H9 (cell line): ENCODE measurements around the gene POLN. TPM values are rescaled to one million over a fixed set of nuclear protein-coding genes. Genes with fewer than 3 reads are reported as not detected.

ENCODE experiments used
- DNase-seq: peaks from one replicate; pipeline ENCODE4 v3.0.0-alpha.2; 2017
- H2AFZ ChIP-seq: one replicate; pipeline ENCODE4 v1.6.1; 2013; ENCODE audit warnings: mild to moderate bottlenecking, low read length, control low read depth, moderate library complexity
- H2AK5ac ChIP-seq: 2 replicates; pipeline ENCODE4 v1.6.1; 2013; ENCODE audit warnings: low read length, control low read depth, mixed read lengths; ENCODE audit not compliant: insufficient read length
- H2BK120ac ChIP-seq: one replicate; pipeline ENCODE4 v1.6.1; 2013; ENCODE audit warnings: low read depth, mild to moderate bottlenecking, low read length, control low read depth, inconsistent platforms; ENCODE audit not compliant: poor library complexity, severe bottlenecking
- H2BK12ac ChIP-seq: 2 replicates; pipeline ENCODE4 v1.6.1; 2013; ENCODE audit warnings: low read length, control low read depth, mixed read lengths, low read depth; ENCODE audit not compliant: insufficient read length
- H2BK15ac ChIP-seq: 2 replicates; pipeline ENCODE4 v1.6.1; 2013; ENCODE audit warnings: low read depth, low read length, control low read depth
- H2BK20ac ChIP-seq: one replicate; pipeline ENCODE4 v1.6.1; 2013; ENCODE audit warnings: low read depth, mild to moderate bottlenecking, low read length, control low read depth, inconsistent platforms; ENCODE audit not compliant: poor library complexity, severe bottlenecking
- H2BK5ac ChIP-seq: 2 replicates; pipeline ENCODE4 v1.6.1; 2013; ENCODE audit warnings: low read length, control low read depth, mixed read lengths; ENCODE audit not compliant: insufficient read length
- H3K14ac ChIP-seq: 2 replicates; pipeline ENCODE4 v1.6.1; 2013; ENCODE audit warnings: low read length, control low read depth; ENCODE audit not compliant: insufficient read depth
- H3K18ac ChIP-seq: 2 replicates; pipeline ENCODE4 v1.6.1; 2013; ENCODE audit warnings: low read depth, mild to moderate bottlenecking, mixed read lengths, low read length, control low read depth; ENCODE audit not compliant: insufficient read length
- H3K23ac ChIP-seq: 2 replicates; pipeline ENCODE4 v1.6.1; 2013; ENCODE audit warnings: low read length, control low read depth, mixed read lengths, low read depth; ENCODE audit not compliant: insufficient read length
- H3K23me2 ChIP-seq: 2 replicates; pipeline ENCODE4 v1.6.1; 2013; ENCODE audit warnings: low read depth, mild to moderate bottlenecking, mixed read lengths, low read length, control low read depth; ENCODE audit not compliant: insufficient read length, poor library complexity, severe bottlenecking
- H3K27ac ChIP-seq: 2 replicates; pipeline ENCODE4 v1.5.1; 2013; ENCODE audit warnings: low read length, control low read depth, mixed read lengths, low read depth; ENCODE audit not compliant: insufficient read length
- H3K27me3 ChIP-seq: 2 replicates; pipeline ENCODE4 v1.6.1; 2013; ENCODE audit warnings: low read length, control low read depth, inconsistent platforms; ENCODE audit not compliant: insufficient read depth
- H3K4ac ChIP-seq: 2 replicates; pipeline ENCODE4 v1.6.1; 2013; ENCODE audit warnings: low read depth, mild to moderate bottlenecking, control low read depth, inconsistent platforms, low read length, moderate library complexity
- H3K4me1 ChIP-seq: 2 replicates; pipeline ENCODE4 v1.6.1; 2013; ENCODE audit warnings: low read length, control low read depth, inconsistent platforms; ENCODE audit not compliant: insufficient read depth
- H3K4me2 ChIP-seq: 2 replicates; pipeline ENCODE4 v1.6.1; 2013; ENCODE audit warnings: low read length, control low read depth, mixed read lengths; ENCODE audit not compliant: insufficient read length, insufficient read depth
- H3K56ac ChIP-seq: 2 replicates; pipeline ENCODE4 v1.6.1; 2013; ENCODE audit warnings: low read depth, mild to moderate bottlenecking, mixed read lengths, low read length, control low read depth; ENCODE audit not compliant: insufficient read length
- H3K79me1 ChIP-seq: 2 replicates; pipeline ENCODE4 v1.6.1; 2013; ENCODE audit warnings: low read depth, mild to moderate bottlenecking, moderate library complexity, low read length, control low read depth, inconsistent platforms; ENCODE audit not compliant: insufficient read depth, poor library complexity, severe bottlenecking
- H3K79me2 ChIP-seq: 2 replicates; pipeline ENCODE4 v1.6.1; 2013; ENCODE audit warnings: low read length, control low read depth, inconsistent platforms; ENCODE audit not compliant: insufficient read depth
- H3K9ac ChIP-seq: 2 replicates; pipeline ENCODE4 v1.6.1; 2013; ENCODE audit warnings: low read length, control low read depth, mixed read lengths; ENCODE audit not compliant: insufficient read length; ENCODE audit errors: extremely low read depth
- H3K9me3 ChIP-seq: one replicate; pipeline ENCODE4 v1.6.1; 2013; ENCODE audit warnings: low read depth, low read length, inconsistent platforms; ENCODE audit not compliant: control insufficient read depth
- H3T11ph ChIP-seq: one replicate; pipeline ENCODE4 v1.6.1; 2013; ENCODE audit warnings: mild to moderate bottlenecking, low read length, control low read depth, inconsistent platforms
- H4K20me1 ChIP-seq: one replicate; pipeline ENCODE4 v1.6.1; 2013; ENCODE audit not compliant: control insufficient read depth, insufficient read length, insufficient read depth
- H4K5ac ChIP-seq: 2 replicates; pipeline ENCODE4 v1.6.1; 2013; ENCODE audit warnings: low read depth, mild to moderate bottlenecking, mixed read lengths, low read length, control low read depth; ENCODE audit not compliant: insufficient read length
- H4K8ac ChIP-seq: replicated peaks from 2 replicates; pipeline ENCODE4 v1.6.1; 2013; ENCODE audit warnings: low read length, control low read depth, mixed read lengths, low read depth; ENCODE audit not compliant: insufficient read length
- H4K91ac ChIP-seq: 2 replicates; pipeline ENCODE4 v1.6.1; 2013; ENCODE audit warnings: low read depth, mild to moderate bottlenecking, moderate library complexity, mixed read lengths, low read length, control low read depth; ENCODE audit not compliant: insufficient read length
- H3K27ac Mint-ChIP-seq, 3 experiments: 2 replicates in 2 of 3; 3 replicates in 1 of 3; pipeline ENCODE4 v1.8.0; 2020 to 2021; ENCODE audit warnings: mixed read lengths in 3 of 3, mild to moderate bottlenecking in 1 of 3, moderate library complexity in 1 of 3
- H3K27me3 Mint-ChIP-seq: 2 replicates; pipeline ENCODE4 v1.8.0; 2021; ENCODE audit warnings: low read depth, mild to moderate bottlenecking, moderate library complexity, mixed read lengths
- H3K36me3 Mint-ChIP-seq, 3 experiments: 2 replicates in 2 of 3; 3 replicates in 1 of 3; pipeline ENCODE4 v1.8.0; 2020 to 2021; ENCODE audit warnings: low read depth in 3 of 3, mixed read lengths in 3 of 3; ENCODE audit not compliant: insufficient read depth in 1 of 3
- H3K4me1 Mint-ChIP-seq, 2 experiments: 2 replicates each; pipeline ENCODE4 v1.8.0; 2020; ENCODE audit warnings: mixed read lengths in 2 of 2
- H3K4me3 Mint-ChIP-seq, 2 experiments: 2 replicates in 1 of 2; 3 replicates in 1 of 2; pipeline ENCODE4 v1.8.0; 2020 to 2021; ENCODE audit warnings: mild to moderate bottlenecking in 2 of 2, mixed read lengths in 2 of 2, moderate library complexity in 1 of 2
- H3K9me3 Mint-ChIP-seq, 2 experiments: 2 replicates in 1 of 2; 3 replicates in 1 of 2; pipeline ENCODE4 v1.8.0; 2020; ENCODE audit warnings: mild to moderate bottlenecking in 2 of 2, mixed read lengths in 2 of 2, moderate library complexity in 1 of 2
- WGBS: extraction: QIAGEN DNeasy Blood & Tissue Kit; methylation state at CpG from one replicate; pipeline ENCODE4 v1.1.7; 2013; ENCODE audit warnings: missing lambda C conversion rate, low lambda C conversion rate, mixed read lengths; ENCODE audit not compliant: insufficient read length; ENCODE audit errors: extremely low coverage; 5-methylcytosine and 5-hydroxymethylcytosine counted together
- total RNA-seq: library from RNA; stranded (reverse); gene quantifications from 2 replicates; pipeline ENCODE4 v1.2.1, GENCODE V29; 2021
- TF ChIP-seq, protein P1 (sequence below): fragments of 200-600 bp; sonication (generic); conservative IDR thresholded peaks from 3 replicates; pipeline ENCODE4 v1.8.0; 2021; ENCODE audit warnings: antibody characterized with exemption, mild to moderate bottlenecking

Gene POLN
- total RNA-seq, 1 experiment from 2014 or later: 0.74 TPM

DNA sequence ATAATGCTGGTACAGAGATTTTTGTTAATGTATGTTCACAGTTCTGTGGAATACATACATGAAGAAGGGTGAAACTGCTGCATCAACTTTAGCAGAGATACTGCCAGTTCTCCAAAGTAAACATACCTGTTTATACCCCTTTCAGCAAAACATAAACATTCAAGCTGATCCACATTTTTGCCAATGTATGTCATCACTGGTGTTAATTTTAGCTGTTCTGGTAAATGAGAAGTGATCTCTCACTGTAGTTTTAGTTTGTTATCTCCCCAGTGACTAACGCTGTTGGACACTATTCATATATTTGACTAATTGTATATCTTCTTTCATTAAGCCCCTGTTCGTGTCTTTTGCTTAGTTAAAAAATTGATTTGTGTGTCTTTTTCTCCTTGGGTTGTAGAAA lies 82.0 kb downstream of the POLN start:
- Histone ChIP-seq H4K91ac (no peak overlapping the region), H3K4me2 (no peak overlapping the region), H3K23ac (no peak overlapping the region), H4K5ac (no peak overlapping the region), H2BK120ac (no peak overlapping the region), H3T11ph (no peak overlapping the region), H3K18ac (no peak overlapping the region), H3K79me2 (no peaks in the 10 kb centered on the region), H4K8ac (no peak overlapping the region), H4K20me1 (no peaks in the 10 kb centered on the region), H2BK12ac (no peak overlapping the region), H3K56ac (no peak overlapping the region), H2BK15ac (no peak overlapping the region), H3K23me2 (no peaks in the 10 kb centered on the region), H3K4ac (no peak overlapping the region), H3K14ac (no peak overlapping the region), H3K4me1 (no peaks in the 10 kb centered on the region), H2AFZ (no peak overlapping the region), H2BK5ac (no peak overlapping the region), H2AK5ac (no peak overlapping the region), H3K9ac (no peak overlapping the region), H3K27me3 (no peaks in the 10 kb centered on the region), H3K9me3 (no peaks in the 10 kb centered on the region), H3K27ac (no peak overlapping the region), H2BK20ac (no peak overlapping the region), H3K79me1 (no peaks in the 10 kb centered on the region)
- no peaks in the 10 kb centered on the region for H3K4me1 Mint-ChIP-seq
- H3K27ac Mint-ChIP-seq: no peak overlapping the region
- no peaks in the 10 kb centered on the region; a peak in 2 of 7 replicates for H3K36me3 Mint-ChIP-seq
- WGBS: no CpG with 5 or more reads among the region's 2 CpGs
- no peak overlapping the region for H3K4me3 Mint-ChIP-seq
- TF ChIP-seq, protein P1, sequence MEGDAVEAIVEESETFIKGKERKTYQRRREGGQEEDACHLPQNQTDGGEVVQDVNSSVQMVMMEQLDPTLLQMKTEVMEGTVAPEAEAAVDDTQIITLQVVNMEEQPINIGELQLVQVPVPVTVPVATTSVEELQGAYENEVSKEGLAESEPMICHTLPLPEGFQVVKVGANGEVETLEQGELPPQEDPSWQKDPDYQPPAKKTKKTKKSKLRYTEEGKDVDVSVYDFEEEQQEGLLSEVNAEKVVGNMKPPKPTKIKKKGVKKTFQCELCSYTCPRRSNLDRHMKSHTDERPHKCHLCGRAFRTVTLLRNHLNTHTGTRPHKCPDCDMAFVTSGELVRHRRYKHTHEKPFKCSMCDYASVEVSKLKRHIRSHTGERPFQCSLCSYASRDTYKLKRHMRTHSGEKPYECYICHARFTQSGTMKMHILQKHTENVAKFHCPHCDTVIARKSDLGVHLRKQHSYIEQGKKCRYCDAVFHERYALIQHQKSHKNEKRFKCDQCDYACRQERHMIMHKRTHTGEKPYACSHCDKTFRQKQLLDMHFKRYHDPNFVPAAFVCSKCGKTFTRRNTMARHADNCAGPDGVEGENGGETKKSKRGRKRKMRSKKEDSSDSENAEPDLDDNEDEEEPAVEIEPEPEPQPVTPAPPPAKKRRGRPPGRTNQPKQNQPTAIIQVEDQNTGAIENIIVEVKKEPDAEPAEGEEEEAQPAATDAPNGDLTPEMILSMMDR: no peak
- DNase-seq: no peak
- H3K27me3 Mint-ChIP-seq: no peaks in the 10 kb centered on the region; the same call in 1 of the 2 replicates
- H3K9me3 Mint-ChIP-seq: peaks cover 5 to 6% of the 10 kb centered on the region in 2 experiments; a peak in 4 of 5 replicates
